Non-pigmented ciliary epithelial cell (primary cell): Measurements from ENCODE around the gene ARSI.
"Not testable (repeated sequence)": the region's sequence is repeated elsewhere in the genome, so short reads cannot be mapped to it uniquely, and the experiment has no call there.

Source experiments
- DNase-seq: peaks from one replicate; pipeline ENCODE4 v3.0.0-alpha.2; 2010; ENCODE audit warnings: low read depth

ARSI gene

GRCh38 chr5:150265870-150266383 lies 36.8 kb downstream of the ARSI start:
- no peak for DNase-seq

GRCh38 chr5:150264667-150265603 lies 37.8 kb downstream of the ARSI start:
- DNase-seq = no peak

GRCh38 chr5:150263801-150264621 lies 38.7 kb downstream of the ARSI start:
- DNase-seq = peak; percentile 49

- no peak for DNase-seq
These were observed 39.3 kb downstream of the ARSI start for GRCh38 chr5:150263375-150263775.

- no peak for DNase-seq
These were observed 40.2 kb downstream of the ARSI start for GRCh38 chr5:150262502-150262901.

- DNase-seq = no peak
These were observed 41.5 kb downstream of the ARSI start for GRCh38 chr5:150261231-150261630.

GRCh38 chr5:150258130-150258529 lies 44.6 kb downstream of the ARSI start:
- DNase-seq = no peak

GRCh38 chr5:150257424-150257823 lies 45.3 kb downstream of the ARSI start:
- DNase-seq = no peak

- DNase-seq = no peak
These were observed 46.2 kb downstream of the ARSI start for GRCh38 chr5:150256410-150257064.

GRCh38 chr5:150255659-150256409 lies 46.9 kb downstream of the ARSI start:
- no peak for DNase-seq

- no peak for DNase-seq
These were observed 47.9 kb downstream of the ARSI start for GRCh38 chr5:150254774-150255173.

- DNase-seq = no peak
These were observed 48.3 kb downstream of the ARSI start for GRCh38 chr5:150254363-150254762.

- no peak for DNase-seq
These were observed 49.1 kb downstream of the ARSI start for GRCh38 chr5:150253416-150254208.

- DNase-seq = no peak
These were observed 50.2 kb downstream of the ARSI start for GRCh38 chr5:150252489-150252888.

GRCh38 chr5:150251504-150251903 lies 51.2 kb downstream of the ARSI start:
- DNase-seq = no peak

GRCh38 chr5:150249744-150250143 lies 53.0 kb downstream of the ARSI start:
- DNase-seq = no peak

GRCh38 chr5:150248946-150249345 lies 53.8 kb downstream of the ARSI start:
- no peak for DNase-seq

- not testable (repeated sequence) for DNase-seq
These were observed 54.2 kb downstream of the ARSI start for GRCh38 chr5:150248493-150248892.

- DNase-seq = no peak
These were observed 55.0 kb downstream of the ARSI start for GRCh38 chr5:150247726-150248125.

GRCh38 chr5:150246835-150247234 lies 55.9 kb downstream of the ARSI start:
- DNase-seq = no peak

- no peak for DNase-seq
These were observed 56.3 kb downstream of the ARSI start for GRCh38 chr5:150246429-150246828.
